GM21737 (cell line): ENCODE measurements around the gene COG7.
A peak's percentile ranks its signal among the peaks of the same experiment; 100 is the strongest.
"Not testable (repeated sequence)": the region's sequence is repeated elsewhere in the genome, so short reads cannot be mapped to it uniquely, and the experiment has no call there.

Experiments used
- ATAC-seq: cut with Tn5 transposase; IDR thresholded peaks from one replicate; pipeline ENCODE4 v1.9.1; 2021; ENCODE audit warnings: mild to moderate bottlenecking, moderate library complexity; ENCODE audit not compliant: unreplicated experiment

The COG7 gene

DNA sequence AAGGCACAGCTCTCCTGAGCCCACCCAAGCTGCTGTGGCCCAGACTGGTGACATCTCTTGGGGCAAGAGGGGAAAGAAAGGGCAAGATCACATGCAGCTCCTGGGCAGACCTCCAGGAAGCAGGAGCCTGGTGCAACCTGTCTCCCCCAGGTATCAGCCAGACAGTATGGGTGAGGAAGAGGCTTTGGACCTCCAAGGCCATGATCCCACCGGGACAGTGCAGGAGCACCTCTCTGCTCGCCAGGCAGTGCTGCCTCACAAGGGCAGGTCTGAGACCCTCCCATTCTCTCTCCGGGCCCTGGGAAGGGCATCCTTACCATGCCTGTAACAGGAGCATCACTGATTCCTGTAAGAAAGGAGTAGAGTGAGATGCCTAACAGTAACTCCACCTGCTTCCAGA is 25.6 kb upstream of the COG7 start:
- no peak for ATAC-seq

GRCh38 chr16:23476289-23476688 is 23.3 kb upstream of the COG7 start:
- no peak for ATAC-seq

DNA sequence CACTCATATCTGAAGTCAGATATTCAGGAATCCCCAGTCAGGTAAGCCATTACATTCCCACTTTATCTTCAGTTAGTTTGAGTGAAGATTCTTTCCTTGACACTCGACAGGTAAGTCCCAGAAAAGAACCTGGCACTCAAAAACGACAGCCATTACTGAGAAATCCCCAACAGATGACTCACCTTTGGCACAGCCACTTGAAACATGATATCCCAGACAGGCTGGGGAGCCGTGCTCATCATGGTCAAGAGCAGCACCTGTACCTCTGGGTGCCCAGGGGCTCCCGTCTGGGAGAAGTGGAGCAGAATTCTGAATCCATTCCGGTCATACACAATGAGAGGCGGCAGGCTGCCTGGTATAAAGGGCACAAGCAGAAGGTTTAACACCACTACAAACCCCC is 16.8 kb upstream of the COG7 start:
- ATAC-seq = no peak

DNA sequence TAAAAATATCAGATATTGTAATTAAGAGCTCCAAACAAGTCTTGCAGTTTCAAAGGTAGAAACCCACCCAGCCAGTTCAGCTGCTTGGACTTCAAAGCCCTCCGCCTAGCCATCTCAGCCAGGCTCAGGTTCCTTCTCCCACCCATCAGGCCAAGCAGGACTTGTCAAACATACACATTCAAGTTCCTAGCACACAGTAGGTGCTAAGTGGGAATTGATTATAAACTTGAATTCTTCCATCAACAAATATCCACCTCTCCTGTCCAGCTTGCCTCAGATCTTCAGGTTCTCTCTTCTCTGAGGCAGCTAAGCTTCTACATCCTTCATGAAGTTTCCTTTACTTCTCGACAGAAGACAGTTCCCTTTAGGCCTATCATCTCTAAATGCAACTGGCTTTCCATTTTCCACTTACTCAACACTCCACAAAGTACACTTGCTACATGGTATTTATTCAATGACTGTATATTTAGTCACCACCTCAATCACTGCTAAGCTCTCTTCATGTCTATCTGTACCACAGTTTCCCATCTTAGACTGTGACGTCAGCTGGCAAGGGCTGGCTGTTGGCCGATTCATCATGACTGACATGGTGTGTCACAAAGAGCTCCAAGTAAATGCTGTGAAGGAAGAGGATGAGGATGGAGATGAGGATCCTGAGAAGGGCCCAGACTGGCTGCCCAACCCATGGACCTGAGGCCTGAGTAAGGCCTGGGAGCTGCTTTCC is 13.3 kb upstream of the COG7 start:
- ATAC-seq = no peak

GRCh38 chr16:23465179-23465578 is 12.2 kb upstream of the COG7 start:
- no peak for ATAC-seq

GRCh38 chr16:23464196-23464595 is 11.2 kb upstream of the COG7 start:
- ATAC-seq = no peak

DNA sequence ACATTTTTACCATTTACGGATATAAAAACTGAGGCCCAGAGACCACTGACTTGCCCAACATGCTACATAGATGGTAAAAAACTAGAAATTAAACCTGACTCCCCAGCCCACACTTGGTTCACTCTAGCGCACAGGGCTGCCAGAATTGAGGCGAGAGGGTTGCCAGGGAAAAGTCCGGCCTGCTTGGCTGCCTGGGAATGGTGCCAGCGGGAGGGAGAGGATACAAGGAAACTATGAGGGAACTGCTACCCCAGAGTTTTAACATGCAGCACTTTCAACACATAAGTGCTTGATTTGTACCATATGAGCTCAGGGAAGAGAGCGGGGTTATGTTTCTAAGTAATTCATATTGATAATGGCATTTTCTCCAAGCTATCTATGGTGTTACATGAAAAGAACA is 10.0 kb upstream of the COG7 start:
- ATAC-seq = not testable (repeated sequence)

DNA sequence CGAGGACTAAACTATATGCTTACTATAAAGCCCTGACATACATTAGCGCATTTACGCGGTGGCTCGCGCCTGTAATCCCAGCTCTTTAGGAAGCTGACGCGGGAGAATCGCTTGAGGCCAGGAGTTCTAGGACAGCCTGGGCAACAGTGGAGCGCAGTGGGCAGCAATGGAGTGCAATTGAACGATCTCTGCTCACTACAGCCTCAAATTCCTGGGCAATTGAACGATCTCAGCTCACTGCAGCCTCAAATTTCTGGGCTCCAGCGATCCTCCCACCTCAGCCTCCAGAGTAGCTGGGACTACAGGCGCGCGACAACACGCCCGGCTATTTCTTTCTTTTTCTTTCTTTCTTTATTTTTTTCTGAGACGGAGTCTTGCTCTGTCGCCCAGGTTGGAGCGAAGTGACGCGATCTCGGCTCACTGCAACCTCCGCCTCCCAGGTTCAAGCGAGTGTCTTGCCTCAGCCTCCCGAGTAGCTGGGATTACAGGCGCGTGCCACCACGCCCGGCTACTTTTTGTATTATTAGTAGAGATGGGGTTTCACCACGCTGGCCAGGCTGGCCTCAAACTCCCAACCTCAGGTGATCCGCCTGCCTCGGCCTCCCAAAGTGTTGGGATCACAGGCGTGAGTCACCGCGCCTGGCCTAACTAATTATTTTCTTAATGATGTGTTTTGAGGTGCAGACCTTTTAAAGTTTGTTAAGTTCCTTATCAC is 506 bp upstream of the COG7 start:
- peak; percentile 12 for ATAC-seq

- ATAC-seq = no peak
Measured at GRCh38 chr16:23452221-23452571, 793 bp downstream of the COG7 start.

DNA sequence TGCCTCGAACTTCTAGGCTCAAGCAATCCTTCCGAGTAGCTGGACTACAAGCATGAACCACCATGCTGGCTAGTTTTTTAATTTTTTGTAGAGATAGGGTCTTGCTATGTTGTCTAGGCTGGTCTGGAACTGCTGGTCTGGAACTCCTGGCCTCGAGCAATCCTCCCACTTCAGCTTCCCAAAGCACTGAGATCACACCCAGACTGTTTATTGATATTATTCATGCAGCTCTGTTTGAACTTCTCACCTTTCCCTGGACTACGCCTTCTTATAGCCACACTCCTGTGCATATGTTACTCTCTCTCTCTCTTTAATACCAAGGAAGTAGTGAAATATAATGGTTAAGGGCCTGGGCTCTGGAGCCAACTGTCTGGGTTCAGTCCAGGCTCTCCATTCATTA is 4.6 kb downstream of the COG7 start:
- no peak for ATAC-seq

DNA sequence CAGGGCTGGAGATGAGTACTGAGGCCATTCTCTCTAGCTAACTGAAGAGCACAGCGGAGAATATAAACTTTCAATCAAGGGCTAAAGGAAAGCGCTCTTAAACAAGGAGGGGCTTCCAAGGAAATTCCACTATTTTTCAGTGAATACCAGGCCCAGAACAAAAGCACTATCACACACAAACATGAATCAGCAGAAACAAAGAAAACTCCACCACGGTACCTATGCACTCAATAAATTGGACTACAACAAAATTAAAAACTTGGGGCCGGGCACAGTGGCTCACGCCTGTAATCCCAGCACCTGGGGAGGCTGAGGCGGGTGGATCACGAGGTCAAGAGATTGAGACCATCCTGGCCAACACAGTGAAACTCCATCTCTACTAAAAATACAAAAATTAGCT is 15.4 kb downstream of the COG7 start:
- ATAC-seq = not testable (repeated sequence)

- no peak for ATAC-seq
Measured at GRCh38 chr16:23436951-23437350, 16.0 kb downstream of the COG7 start.

DNA sequence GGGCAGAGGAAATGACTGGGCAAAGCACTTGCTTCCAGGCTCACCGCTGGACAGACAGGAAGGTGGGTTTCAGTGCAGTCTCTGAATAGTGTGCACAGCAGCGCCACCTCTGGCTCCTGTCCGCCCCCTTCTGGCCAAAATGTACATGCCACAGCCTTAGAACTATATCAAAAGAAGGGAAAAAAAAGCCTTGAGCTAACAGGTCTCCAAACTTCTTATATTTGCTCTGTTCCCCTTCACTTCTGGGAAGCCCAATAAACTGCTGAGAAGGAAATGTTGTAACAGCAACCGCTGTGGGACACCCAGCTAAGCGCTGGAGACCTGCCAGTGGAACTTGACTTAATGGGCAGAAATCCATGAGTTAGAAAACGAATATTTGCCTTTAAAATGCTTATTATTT is 17.5 kb downstream of the COG7 start:
- no peak for ATAC-seq

DNA sequence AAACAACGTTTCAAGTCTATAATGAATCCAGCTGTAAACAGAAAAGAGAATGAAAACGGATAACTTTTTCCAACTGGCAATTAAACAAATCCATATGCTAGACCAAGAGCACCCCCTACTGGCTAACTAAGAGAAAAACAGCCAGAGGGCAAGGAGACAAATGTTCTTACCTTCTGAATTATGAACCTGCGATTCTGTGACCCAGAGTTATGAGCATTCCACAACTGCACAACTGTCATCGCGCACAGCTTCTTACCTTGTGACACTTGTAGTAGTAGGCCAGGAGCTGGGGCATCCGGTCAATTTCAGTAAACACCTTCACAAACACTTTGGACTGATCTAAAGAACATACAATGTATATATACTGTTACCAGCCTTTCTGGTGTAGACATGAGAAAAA is 18.6 kb downstream of the COG7 start:
- no peak for ATAC-seq

DNA sequence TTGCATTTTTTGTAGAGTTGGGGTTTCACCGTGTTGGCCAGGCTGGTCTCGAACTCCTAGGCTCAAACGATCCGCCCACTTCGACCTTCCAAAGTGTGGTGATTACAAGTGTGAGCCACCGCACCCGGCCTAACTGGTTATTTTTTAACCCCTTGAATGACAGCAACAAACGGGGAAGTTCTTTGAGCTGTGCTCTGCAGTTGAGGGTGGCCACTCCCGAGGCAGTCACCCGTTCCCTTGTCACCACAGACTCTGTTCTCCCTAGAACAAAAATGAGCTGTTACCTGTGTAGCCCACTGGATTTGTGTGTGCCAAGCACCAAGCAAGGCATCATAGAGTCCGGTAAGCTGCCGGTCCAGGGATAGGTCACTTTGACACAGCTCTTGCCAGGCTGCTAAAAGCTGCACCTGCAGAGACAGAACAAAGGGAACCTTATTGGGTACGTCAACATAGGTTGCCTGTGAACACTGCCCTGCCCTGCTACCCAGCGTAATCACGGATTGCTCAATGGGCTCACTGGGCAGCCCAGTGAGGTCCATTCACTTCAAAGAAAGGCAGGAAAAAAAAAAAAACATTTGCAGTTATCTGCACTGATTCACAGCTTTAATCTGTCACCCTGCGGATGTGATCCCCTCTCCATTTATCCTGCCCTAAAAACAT is 19.6 kb downstream of the COG7 start:
- no peak for ATAC-seq

DNA sequence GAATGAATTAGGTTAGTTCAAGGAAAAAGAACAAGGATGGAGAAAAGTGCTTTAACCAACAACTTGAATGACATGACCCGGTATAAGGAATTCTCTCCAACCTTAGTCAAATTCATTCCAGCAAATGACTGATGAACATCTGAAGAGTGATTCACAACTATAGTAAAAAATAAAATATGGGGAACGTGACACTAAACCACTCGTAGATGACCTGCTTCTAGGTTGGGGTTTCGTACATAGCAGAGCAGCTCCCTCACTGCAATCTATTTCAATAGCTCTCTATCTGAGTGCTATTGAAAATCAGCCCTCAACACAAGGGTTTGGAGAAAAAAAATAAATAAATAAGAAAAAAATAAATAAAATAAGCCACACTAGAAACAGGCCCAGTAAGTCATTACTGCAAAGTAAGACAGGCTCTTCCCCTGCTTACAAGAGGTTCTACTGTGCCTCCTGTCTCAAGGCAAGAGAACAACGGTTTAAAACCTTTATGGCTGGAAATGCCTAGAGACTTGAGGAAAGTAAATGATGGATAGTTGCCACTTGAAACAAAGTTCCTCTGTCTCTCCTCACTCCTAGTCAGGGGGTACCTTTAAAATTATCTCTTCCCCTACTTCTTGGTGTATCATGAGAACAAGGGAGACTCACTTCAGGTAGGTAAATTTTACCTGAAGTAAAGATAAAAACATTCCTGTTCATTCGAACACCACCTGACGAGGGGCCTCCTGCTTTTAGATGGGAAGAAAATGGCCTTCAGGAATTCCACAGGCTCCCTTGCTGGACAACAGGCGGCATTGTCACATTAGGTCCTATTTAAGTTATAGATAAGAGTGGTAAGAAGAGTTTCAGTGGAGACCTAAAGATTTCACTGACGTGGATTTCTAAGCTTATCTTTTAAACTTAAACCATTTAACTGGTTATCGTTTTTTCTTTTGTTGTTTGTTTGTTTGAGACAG is 20.5 kb downstream of the COG7 start:
- ATAC-seq = no peak

DNA sequence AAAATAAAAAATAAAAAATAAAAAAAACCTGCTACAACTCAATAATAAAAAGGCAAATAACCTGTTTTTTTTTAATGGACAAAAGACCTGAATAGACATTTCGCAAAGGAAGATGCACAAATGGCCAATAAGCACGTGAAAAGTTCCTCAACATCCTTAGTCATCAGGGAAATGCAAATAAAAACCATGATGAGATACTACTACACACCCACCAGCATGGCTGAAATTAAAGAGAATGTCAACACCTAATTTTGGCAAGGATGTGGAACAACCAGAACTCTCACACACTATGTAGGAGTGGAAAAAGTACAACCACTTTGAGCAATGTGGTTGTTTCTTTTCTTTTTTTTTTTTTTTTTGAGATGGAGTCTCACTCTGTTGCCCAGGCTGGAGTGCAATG is 24.6 kb downstream of the COG7 start:
- ATAC-seq = no peak

DNA sequence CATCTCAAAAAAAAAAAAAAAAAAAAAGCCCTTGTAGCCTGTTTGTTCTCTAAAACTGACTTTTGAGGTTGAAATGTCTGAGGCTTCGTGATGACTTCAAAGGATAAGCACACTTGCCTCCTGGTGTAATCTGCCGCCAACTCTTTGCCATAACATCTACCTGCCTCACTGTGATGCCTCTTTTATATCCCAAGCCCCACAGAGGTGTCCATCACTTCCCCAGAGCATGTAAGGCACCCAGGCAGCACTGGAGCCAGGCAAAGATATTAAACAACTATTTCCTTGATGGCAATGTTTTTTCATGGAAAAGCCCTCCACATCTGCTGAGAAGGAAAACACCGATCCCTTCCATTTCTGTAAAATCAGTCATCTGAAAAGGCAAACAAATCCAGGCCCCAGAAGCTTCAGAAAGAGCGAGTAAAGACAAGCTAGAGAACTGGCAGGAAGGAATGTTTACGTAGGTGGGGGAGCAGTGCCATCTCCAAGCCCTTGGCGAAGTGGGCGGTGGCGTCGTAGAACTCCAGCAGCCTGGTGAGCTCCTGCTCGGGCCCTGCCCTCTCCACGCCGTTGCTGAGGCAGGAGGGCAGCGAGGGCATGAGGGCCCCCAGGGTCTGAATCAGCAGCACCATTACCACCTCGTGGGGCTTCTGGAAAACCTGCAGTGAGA is 28.6 kb downstream of the COG7 start:
- ATAC-seq = no peak

- no peak for ATAC-seq
Measured at GRCh38 chr16:23423496-23424049, 29.4 kb downstream of the COG7 start.

GRCh38 chr16:23420011-23420410 is 33.0 kb downstream of the COG7 start:
- ATAC-seq = no peak
